ENCODE measurements around the gene RFX3.

Gene RFX3

GRCh38 chr9:3431890-3432289 is 93.9 kb downstream of the RFX3 start:
- DNase-seq, result no peak

GRCh38 chr9:3419893-3420292 is 105.9 kb downstream of the RFX3 start:
- no peak for DNase-seq

GRCh38 chr9:3415906-3416305 is 109.9 kb downstream of the RFX3 start:
- DNase-seq, result no peak

DNA sequence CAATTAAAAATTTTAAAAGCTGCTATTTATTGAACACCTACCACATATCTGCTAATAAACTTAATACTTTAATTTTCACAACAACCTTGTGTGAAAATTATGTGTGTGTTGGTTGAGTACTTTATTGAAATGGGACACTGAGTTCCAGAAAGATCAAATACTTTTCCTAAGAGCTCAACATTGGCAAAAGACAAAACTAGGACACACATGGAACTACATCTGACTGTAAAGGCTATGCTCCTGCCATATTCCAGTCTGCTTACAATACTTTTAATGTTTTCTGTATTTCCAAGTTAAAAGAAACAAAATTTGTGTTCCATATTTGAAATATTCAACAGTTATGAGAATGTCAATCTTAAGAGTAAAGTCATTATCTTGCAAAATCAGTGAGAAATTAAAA is 111.8 kb downstream of the RFX3 start:
- no peak for DNase-seq

DNA sequence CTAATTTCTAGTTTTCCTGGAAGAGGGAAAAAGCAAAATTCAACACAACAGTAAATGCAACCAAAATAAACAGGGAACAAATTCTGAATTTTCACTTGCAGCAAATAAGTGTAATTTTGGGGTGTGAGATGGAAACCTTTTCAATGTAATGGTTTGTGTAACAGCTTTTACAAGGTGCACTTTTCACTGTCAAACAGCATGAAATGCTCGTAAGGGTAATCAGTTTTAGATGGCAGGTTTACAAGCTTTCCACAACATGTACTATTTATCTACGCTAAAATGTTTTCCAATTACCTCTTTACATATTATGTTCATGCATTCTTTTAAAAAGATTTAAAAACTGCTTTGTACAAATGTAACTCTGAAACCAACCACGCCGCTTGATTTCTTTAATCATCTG is 115.3 kb downstream of the RFX3 start:
- DNase-seq, result no peak

- no peak for DNase-seq
Observed at GRCh38 chr9:3409453-3409852, 116.3 kb downstream of the RFX3 start.

GRCh38 chr9:3403315-3403714 is 122.5 kb downstream of the RFX3 start:
- no peak for DNase-seq

DNA sequence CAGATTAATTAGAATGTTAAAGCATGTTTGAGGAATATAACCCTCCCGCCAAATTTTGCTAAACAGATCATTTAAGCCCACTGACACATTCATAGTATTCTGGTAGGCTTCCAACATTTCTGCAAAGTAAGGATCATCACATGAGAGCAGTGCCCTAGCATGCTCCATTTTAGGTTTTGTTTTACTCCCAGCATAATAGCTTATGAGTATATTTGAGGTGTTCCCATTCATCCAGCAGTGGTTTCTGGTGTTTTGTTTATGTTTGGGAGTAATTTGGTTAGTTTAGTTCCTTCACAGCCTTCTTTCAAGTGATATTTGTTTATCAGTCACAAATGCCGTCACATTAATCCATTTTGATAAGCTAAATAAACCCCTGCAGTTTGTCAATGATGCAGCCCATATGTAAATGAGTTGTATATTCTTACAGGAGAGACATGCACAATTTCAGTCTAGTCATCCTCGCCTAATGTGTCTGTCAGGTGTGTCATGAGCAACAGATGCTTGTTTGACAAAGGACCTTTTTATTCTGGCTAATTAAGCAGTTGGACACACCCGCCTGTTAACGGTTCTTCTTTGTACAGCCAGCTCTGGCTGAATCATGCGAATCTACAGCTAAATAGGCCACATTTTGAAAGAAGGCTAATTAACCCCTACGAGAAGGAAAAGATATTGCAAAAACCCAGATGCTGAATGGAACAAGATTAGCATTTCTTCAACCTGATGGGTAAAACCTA is 124.4 kb downstream of the RFX3 start:
- DNase-seq, result no peak

GRCh38 chr9:3398232-3398648 is 127.6 kb downstream of the RFX3 start:
- no peak for DNase-seq

GRCh38 chr9:3397766-3398165 is 128.0 kb downstream of the RFX3 start:
- DNase-seq, result no peak

GRCh38 chr9:3391414-3391813 is 134.4 kb downstream of the RFX3 start:
- DNase-seq, result no peak

- no peak for DNase-seq
Observed at GRCh38 chr9:3386753-3387152, 139.0 kb downstream of the RFX3 start.

- peak; percentile 49 for DNase-seq
Observed at GRCh38 chr9:3385871-3386270, 139.9 kb downstream of the RFX3 start.

- DNase-seq, result no peak
Observed at GRCh38 chr9:3371842-3372241, 154.0 kb downstream of the RFX3 start.

DNA sequence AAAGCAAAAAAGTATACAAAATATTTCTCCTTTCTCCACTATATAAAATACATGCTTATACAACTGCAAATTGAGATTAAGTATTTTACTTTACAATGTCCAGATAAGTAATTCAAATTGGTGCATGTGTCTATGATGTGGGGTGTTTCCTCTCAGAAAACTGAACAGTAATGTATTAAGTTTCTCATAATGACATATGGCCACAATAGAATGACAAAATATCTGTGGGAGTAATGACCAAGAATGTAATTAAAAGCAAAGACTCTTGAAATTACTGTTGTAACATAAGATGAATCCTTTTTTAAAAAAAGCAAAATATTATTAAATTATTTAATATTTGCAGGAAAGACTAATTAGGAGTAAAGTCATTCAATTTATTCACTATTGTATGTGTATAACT is 155.1 kb downstream of the RFX3 start:
- no peak for DNase-seq

DNA sequence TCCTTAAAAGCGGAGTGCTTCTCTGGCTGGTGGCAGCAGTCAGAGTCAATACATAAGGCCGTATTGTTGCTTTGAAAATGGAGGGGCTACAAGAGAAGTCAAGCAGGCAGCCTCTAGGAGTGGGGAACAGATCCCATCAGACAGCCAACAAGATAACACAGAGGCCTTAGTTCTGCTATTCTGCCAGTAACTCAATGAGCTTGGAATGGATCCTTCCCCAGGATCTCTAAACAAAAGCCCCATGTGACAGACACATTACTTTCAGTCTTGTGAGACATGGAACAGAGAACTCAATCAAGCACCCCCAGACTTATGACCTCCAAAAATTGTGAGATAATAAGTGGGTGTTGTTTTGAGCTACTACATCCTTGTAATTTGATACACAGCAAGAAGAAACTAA is 158.6 kb downstream of the RFX3 start:
- DNase-seq, result no peak

- no peak for DNase-seq
Observed at GRCh38 chr9:3361689-3362392, 164.0 kb downstream of the RFX3 start.

DNA sequence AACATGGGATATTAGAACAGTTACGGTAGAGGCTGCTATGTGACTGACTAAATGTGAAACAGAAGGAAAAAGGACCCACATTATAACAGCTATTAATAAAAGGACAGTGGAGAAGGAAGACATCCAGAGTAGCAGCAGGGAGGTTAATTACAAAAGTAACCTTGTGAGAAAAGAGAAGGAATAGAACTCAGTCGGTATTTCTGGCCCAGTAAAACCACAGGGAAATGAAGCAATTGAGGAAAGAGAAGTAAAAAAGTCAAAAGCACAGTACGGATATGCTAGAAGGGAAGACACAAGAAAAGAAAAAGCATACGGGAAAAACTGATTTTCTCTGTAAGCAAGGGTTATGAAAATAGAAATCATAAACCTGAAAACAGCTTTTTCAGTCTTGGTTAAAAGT is 164.7 kb downstream of the RFX3 start:
- no peak for DNase-seq

GRCh38 chr9:3360245-3360644 is 165.6 kb downstream of the RFX3 start:
- DNase-seq, result no peak

GRCh38 chr9:3359778-3360177 is 166.0 kb downstream of the RFX3 start:
- DNase-seq, result no peak

GRCh38 chr9:3359048-3359692 is 166.6 kb downstream of the RFX3 start:
- no peak for DNase-seq

- no peak for DNase-seq
Observed at GRCh38 chr9:3348169-3348568, 177.6 kb downstream of the RFX3 start.

DNA sequence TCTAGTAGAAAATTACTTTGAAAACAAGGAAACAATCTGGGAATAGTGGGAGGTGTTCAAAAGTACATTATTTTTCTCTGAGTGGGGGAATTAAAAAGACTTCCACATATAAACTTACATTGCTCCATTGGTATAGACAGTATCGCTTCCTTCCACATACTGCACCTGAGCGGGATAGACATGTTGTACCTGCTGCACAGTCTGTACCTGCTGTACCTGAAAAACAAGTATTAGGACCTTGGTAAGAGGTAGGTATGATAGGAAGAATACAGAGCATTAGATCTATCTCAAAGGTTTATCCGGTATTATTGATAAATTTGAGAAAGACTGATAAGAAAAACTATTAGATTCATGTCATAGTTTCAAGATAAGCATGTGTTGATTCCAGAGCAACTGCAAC is 179.3 kb downstream of the RFX3 start:
- DNase-seq, result no peak

GRCh38 chr9:3343671-3344070 is 182.1 kb downstream of the RFX3 start:
- DNase-seq, result no peak
